A549 (cell line): ENCODE data around the gene TRMT61A.

Experiments used
- EP300 ChIP-seq, 2 experiments: fragments of >200 bp; sonication (Bioruptor Twin); formaldehyde crosslinking; IDR thresholded peaks; 2 replicates in 1 of 2; 3 replicates in 1 of 2; pipeline ENCODE4 v1.6.1; 2016 to 2017
- POLR2A ChIP-seq: IDR thresholded peaks from 2 replicates; pipeline ENCODE4 v1.6.1; 2012; ENCODE audit warnings: mild to moderate bottlenecking, low read length
- RAD21 ChIP-seq, 2 experiments: fragments of >200 bp in 1 of 2; sonication (Bioruptor Twin) in 1 of 2; formaldehyde crosslinking in 1 of 2; IDR thresholded peaks in 1 of 2; conservative IDR thresholded peaks in 1 of 2; 2 replicates in 1 of 2; 3 replicates in 1 of 2; pipeline ENCODE4 v1.6.1; 2012 to 2018; ENCODE audit warnings: inconsistent platforms in 1 of 2
- SMC3 ChIP-seq: fragments of >200 bp; sonication (Bioruptor Twin); formaldehyde crosslinking; IDR thresholded peaks from 3 replicates; pipeline ENCODE4 v1.6.1; 2018; ENCODE audit warnings: inconsistent platforms
- TF ChIP-seq, protein P1 (sequence below): fragments of 200-600 bp; sonication (generic); IDR thresholded peaks from 2 replicates; pipeline ENCODE4 v1.6.1; 2016; ENCODE audit warnings: antibody characterized with exemption, mild to moderate bottlenecking, moderate library complexity
- TF ChIP-seq, protein P2 (sequence below): fragments of >200 bp; sonication (Bioruptor Twin); formaldehyde crosslinking; IDR thresholded peaks from 3 replicates; pipeline ENCODE4 v1.5.1; 2016

DNA sequence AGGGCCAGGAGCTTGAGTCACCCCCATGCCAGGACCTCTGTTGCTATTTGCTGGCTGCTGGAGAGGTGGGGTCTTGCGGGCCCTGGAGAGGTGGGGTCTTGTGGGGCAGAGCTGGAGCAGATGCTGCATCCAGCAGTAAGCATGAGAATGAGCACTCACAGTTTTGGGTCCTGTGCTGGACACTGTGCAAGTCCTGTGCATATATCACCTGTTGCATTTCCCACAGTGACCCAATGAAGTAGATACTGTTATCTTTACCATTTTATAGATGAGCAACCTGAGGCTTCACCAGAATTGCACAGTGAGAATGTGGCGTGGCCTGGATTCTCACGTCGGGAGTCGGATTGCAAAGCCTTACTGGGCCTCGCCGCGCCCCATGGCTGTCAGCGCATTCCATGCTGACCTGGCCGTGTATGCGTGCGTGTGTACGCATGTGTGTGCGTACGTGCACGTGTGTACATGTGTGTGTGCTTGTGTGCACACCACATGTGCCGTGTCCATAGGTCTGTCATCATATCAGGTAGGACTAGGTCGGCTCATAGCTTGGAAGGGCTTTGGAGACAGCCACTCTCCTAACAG lies 45.8 kb downstream of the TRMT61A start:
- TF ChIP-seq SMC3 (no peak), POLR2A (no peak), EP300 (IDR thresholded peaks at IDR 0.05) (no peak), RAD21 (conservative IDR thresholded peaks at IDR 0.05 in 1 of 2, IDR thresholded peaks at IDR 0.05 in 1 of 2) (no peak)
- TF ChIP-seq, protein P1, sequence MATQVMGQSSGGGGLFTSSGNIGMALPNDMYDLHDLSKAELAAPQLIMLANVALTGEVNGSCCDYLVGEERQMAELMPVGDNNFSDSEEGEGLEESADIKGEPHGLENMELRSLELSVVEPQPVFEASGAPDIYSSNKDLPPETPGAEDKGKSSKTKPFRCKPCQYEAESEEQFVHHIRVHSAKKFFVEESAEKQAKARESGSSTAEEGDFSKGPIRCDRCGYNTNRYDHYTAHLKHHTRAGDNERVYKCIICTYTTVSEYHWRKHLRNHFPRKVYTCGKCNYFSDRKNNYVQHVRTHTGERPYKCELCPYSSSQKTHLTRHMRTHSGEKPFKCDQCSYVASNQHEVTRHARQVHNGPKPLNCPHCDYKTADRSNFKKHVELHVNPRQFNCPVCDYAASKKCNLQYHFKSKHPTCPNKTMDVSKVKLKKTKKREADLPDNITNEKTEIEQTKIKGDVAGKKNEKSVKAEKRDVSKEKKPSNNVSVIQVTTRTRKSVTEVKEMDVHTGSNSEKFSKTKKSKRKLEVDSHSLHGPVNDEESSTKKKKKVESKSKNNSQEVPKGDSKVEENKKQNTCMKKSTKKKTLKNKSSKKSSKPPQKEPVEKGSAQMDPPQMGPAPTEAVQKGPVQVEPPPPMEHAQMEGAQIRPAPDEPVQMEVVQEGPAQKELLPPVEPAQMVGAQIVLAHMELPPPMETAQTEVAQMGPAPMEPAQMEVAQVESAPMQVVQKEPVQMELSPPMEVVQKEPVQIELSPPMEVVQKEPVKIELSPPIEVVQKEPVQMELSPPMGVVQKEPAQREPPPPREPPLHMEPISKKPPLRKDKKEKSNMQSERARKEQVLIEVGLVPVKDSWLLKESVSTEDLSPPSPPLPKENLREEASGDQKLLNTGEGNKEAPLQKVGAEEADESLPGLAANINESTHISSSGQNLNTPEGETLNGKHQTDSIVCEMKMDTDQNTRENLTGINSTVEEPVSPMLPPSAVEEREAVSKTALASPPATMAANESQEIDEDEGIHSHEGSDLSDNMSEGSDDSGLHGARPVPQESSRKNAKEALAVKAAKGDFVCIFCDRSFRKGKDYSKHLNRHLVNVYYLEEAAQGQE, result no peak
- TF ChIP-seq, protein P2, sequence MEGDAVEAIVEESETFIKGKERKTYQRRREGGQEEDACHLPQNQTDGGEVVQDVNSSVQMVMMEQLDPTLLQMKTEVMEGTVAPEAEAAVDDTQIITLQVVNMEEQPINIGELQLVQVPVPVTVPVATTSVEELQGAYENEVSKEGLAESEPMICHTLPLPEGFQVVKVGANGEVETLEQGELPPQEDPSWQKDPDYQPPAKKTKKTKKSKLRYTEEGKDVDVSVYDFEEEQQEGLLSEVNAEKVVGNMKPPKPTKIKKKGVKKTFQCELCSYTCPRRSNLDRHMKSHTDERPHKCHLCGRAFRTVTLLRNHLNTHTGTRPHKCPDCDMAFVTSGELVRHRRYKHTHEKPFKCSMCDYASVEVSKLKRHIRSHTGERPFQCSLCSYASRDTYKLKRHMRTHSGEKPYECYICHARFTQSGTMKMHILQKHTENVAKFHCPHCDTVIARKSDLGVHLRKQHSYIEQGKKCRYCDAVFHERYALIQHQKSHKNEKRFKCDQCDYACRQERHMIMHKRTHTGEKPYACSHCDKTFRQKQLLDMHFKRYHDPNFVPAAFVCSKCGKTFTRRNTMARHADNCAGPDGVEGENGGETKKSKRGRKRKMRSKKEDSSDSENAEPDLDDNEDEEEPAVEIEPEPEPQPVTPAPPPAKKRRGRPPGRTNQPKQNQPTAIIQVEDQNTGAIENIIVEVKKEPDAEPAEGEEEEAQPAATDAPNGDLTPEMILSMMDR, result no peak
